GM12873 (cell line): ENCODE measurements around the gene CD9.

ENCODE experiments used
- TF ChIP-seq, protein P1 (sequence below): IDR thresholded peaks from 2 replicates; pipeline ENCODE4 v1.5.1; 2012; ENCODE audit warnings: low read depth, mild to moderate bottlenecking, moderate library complexity, low read length, control low read depth; ENCODE audit not compliant: insufficient read depth; ENCODE audit errors: missing control alignments

Gene CD9

GRCh38 chr12:6202304-6202703, 2.1 kb downstream of the CD9 start:
- TF ChIP-seq, protein P1, sequence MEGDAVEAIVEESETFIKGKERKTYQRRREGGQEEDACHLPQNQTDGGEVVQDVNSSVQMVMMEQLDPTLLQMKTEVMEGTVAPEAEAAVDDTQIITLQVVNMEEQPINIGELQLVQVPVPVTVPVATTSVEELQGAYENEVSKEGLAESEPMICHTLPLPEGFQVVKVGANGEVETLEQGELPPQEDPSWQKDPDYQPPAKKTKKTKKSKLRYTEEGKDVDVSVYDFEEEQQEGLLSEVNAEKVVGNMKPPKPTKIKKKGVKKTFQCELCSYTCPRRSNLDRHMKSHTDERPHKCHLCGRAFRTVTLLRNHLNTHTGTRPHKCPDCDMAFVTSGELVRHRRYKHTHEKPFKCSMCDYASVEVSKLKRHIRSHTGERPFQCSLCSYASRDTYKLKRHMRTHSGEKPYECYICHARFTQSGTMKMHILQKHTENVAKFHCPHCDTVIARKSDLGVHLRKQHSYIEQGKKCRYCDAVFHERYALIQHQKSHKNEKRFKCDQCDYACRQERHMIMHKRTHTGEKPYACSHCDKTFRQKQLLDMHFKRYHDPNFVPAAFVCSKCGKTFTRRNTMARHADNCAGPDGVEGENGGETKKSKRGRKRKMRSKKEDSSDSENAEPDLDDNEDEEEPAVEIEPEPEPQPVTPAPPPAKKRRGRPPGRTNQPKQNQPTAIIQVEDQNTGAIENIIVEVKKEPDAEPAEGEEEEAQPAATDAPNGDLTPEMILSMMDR: no peak

DNA sequence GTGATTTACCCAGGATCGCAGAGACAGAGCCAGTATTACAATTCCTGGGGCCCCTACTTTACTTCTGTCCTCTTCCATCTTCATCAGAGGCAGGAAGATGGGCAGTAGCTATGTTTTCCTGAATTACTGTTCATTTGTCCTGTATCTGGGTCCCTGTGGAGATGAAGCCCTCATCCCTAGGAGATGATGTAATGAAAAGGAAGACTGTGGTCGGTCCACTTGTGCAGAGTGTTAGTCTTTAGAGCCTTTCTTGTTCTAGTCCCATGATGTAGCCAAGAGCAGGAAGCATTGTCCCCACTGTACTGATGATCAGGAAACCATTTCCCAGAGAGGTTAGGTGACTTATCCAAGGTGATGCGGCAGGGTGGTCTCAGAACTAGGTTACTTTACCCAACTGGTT, 2.6 kb downstream of the CD9 start:
- TF ChIP-seq, protein P1: no peak

GRCh38 chr12:6203601-6204000, 3.4 kb downstream of the CD9 start:
- TF ChIP-seq, protein P1: no peak

DNA sequence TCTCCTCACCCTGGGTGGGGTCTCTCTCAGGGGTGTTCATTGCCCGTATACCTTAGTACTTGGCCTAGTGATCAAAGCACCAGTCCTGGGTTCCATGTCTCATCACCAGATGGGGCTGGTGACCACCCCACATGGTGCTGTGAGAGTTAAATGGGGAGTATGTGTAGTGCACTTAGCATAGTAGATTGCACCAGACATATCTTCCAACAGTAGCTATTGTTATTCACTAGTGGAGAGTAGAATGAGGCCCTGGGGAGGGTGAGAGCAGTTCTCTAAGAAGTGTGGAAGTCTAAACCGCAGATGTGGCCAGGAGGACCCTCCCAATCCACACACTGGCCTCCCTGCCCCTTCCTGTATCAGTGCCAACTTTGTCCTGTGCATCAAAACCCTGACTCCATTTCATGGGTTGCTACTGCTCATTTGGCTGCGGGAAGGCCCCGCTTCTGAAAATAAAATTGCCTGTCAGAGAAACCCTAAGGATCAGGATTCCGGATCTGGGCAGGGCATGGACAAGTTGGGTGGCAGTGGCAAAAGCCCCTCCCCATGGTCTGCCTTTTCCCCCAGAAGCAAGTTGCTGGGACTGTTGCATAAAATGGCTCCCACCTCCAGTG, 4.4 kb downstream of the CD9 start:
- TF ChIP-seq, protein P1: no peak

GRCh38 chr12:6205144-6205539, 4.9 kb downstream of the CD9 start:
- TF ChIP-seq, protein P1: no peak

DNA sequence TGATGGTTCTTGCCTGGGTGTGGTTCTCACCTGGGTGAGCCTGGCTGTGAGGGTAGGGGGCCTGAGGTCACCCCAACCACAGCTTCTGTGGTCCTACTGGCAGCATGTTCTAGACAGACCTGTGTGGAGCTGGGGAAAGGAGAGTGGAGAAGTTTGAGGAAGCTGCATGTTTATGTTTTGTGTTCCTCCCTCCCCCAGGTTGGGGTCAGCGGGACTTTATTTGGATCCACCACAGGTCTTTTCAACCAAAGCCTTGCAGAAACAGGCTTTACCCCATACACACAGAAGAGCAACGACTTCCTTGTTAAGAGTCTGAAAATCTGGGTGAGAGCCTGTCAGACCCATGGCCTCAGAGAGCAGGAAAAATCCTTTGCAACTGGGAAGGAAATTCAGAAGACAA, 5.6 kb downstream of the CD9 start:
- TF ChIP-seq, protein P1: no peak

DNA sequence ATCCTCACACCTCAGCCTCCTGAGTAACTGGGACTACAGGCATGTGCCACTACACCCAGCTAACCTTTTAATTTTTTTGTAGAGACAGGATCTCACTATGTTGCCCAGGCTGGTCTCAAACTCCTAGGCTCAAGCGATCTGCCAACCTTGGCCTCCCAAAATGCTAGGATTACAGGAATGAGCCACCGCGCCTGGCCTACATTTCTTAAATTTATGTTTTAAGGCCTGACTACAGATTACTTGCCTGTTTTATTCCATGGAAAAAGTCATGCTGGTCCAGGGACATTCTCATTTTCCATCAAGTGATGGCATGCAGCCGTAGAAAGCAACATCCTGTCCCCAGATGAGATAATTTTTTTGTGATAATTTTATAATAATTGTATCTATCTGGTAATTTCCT, 6.1 kb downstream of the CD9 start:
- TF ChIP-seq, protein P1: no peak
